Measurements from ENCODE around the gene PIEZO1. TPM values are rescaled to one million over a fixed set of nuclear protein-coding genes. Genes with fewer than 3 reads are reported as not detected.
"Not testable (repeated sequence)": the region's sequence is repeated elsewhere in the genome, so short reads cannot be mapped to it uniquely, and the experiment has no call there.

Gene PIEZO1
- total RNA-seq, 1 donor from 2014 or later: 196 TPM

DNA sequence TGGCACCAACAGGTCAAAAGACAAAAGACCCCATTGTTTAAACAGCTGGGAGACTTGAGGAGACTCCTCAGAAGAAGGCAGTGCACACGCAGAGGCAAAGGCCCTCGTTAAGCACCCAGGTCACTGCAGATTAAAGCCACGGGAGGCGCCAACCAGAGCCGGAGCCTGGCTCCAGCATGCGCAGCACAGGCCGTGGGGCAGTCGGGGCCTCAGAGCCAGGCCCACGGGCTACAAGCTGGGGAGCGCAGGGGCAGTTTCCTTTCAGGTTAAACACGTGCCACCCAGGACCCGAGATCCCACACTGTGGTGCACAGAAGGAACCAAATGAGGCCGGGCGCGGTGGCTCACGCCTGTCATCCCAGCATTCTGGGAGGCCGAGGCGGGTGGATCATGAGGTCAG is 9.2 kb downstream of the PIEZO1 start:
- Histone ChIP-seq H3K9me3 (no peaks in the 10 kb centered on the region), H3K27ac (no peak overlapping the region), H3K4me1 (peaks cover 67% of the 10 kb centered on the region), H3K36me3 (no peaks in the 10 kb centered on the region), H3K4me3 (no peak overlapping the region), H3K27me3 (no peaks in the 10 kb centered on the region)
- ATAC-seq (no peak), DNase-seq (no peak)
- TF ChIP-seq, protein P1, sequence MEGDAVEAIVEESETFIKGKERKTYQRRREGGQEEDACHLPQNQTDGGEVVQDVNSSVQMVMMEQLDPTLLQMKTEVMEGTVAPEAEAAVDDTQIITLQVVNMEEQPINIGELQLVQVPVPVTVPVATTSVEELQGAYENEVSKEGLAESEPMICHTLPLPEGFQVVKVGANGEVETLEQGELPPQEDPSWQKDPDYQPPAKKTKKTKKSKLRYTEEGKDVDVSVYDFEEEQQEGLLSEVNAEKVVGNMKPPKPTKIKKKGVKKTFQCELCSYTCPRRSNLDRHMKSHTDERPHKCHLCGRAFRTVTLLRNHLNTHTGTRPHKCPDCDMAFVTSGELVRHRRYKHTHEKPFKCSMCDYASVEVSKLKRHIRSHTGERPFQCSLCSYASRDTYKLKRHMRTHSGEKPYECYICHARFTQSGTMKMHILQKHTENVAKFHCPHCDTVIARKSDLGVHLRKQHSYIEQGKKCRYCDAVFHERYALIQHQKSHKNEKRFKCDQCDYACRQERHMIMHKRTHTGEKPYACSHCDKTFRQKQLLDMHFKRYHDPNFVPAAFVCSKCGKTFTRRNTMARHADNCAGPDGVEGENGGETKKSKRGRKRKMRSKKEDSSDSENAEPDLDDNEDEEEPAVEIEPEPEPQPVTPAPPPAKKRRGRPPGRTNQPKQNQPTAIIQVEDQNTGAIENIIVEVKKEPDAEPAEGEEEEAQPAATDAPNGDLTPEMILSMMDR (IDR thresholded peaks at IDR 0.05): no peak
- intact Hi-C loops (cut with DNase I): no loop called here

DNA sequence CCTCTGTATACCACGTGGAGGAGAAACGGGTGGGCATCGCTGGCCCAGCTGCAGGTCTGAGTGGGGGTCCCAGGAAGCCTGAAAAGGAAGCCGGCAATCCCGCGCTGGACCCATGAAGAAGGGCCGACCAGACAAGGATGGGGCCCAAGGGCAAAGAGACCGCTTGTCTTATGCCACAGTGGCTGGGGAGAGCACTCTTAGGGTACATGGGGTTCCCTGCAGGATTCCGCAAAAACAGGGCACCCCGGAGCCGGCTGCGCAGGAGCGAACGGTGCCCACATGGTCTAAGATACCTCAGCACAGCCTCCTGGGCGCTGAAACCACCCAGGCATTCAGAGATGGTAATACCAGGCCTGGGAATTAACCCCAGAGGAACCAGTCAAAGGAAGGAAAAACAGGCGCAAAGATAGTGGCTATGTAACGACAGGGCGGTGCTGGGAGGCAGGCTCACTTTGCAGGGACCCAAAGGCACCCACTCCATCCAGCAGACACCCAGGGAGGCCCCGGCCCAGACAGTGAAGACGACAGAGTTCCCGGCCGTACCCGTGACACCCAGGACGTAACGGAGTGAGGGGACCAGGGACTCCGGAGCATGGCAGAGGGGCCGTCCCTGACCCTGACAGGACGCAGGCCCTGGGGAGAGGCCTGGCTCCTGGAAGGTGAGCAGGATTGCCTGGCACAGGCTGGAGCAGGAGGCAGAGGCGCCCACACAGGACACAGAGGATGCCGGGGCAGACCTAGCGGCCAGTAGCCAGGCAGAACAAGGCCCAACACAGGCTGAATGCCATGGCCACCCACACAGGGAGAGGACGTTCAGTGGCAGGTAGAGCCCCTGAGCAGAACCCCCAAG is 10.3 kb downstream of the PIEZO1 start:
- ATAC-seq: no peak
- H3K4me3 ChIP-seq: no peak overlapping the region
- peaks cover 67% of the 10 kb centered on the region for H3K4me1 ChIP-seq
- no peaks in the 10 kb centered on the region for H3K27me3 ChIP-seq
- H3K27ac ChIP-seq: peak overlapping the region; percentile 60
- TF ChIP-seq, protein P1 (IDR thresholded peaks at IDR 0.05): no peak
- H3K9me3 ChIP-seq: no peaks in the 10 kb centered on the region
- DNase-seq: no peak
- intact Hi-C loops (cut with DNase I): no loop called here
- H3K36me3 ChIP-seq: no peaks in the 10 kb centered on the region

GRCh38 chr16:88773812-88774291 is 11.2 kb downstream of the PIEZO1 start:
- no peak overlapping the region for H3K4me3 ChIP-seq
- H3K36me3 ChIP-seq: no peaks in the 10 kb centered on the region
- ATAC-seq (peak; percentile 65), DNase-seq (peak; percentile 88)
- no peaks in the 10 kb centered on the region for H3K9me3 ChIP-seq
- no peaks in the 10 kb centered on the region for H3K27me3 ChIP-seq
- TF ChIP-seq, protein P1 (IDR thresholded peaks at IDR 0.05): no peak
- peaks cover 68% of the 10 kb centered on the region for H3K4me1 ChIP-seq
- intact Hi-C loops (cut with DNase I): no loop called here
- peak overlapping the region; percentile 80 for H3K27ac ChIP-seq

DNA sequence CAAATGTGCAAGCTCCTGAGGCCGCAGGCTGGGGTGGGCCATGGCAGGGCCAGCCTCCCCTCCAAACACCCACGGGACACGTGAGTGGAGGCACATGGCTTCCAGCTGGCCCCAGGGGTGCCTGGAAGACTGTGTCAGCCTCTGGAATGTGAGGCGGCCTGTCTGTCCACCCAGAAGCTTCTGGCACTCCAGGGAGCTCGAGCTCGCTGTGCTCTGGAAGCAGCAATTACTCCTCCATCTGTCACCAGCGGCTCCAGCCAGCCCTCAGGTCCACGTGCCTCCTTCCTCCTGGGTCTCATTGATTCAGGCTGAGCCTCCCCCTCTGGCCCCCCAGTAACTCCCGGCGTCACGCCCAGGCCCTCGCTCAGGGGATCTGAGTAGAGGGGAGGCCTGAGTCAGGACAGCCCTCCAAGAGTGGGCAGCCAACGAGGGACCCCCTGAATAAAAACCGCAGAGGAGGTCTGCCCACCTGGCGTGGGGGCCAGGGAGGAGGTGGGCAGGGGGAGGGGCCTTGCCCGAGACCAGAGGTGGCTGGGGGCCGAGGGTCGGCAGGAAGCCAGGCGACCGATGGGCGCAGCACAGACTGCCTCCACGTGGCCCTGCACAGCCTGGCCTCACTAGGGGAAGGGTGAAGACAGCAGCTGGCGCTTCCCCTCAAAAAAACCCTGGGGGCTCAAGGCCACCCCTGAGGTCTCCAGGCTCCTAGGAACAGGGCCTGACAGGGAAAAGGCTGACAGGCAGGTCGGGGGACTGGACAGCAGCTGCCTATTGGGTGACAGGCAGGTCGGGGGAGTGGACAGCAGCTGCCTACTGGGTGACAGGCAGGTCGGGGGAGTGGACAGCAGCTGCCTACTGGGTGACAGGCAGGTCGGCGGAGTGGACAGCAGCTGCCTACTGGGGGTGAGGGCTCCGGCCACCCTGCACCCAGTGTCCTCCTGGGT is 11.9 kb downstream of the PIEZO1 start:
- intact Hi-C loops (cut with DNase I): no loop called here
- ATAC-seq (peak; percentile 1), DNase-seq (no peak)
- Histone ChIP-seq H3K4me1 (peaks cover 72% of the 10 kb centered on the region), H3K27me3 (no peaks in the 10 kb centered on the region), H3K36me3 (no peaks in the 10 kb centered on the region), H3K27ac (peak overlapping the region; percentile 80), H3K9me3 (no peaks in the 10 kb centered on the region), H3K4me3 (no peak overlapping the region)
- TF ChIP-seq, protein P1 (IDR thresholded peaks at IDR 0.05): no peak

- intact Hi-C loops (cut with DNase I); ATAC-seq; H3K4me3 ChIP-seq; H3K9me3 ChIP-seq; H3K36me3 ChIP-seq; DNase-seq; H3K27ac ChIP-seq; H3K27me3 ChIP-seq: not testable (repeated sequence)
- H3K4me1 ChIP-seq: peaks cover 84% of the 10 kb centered on the region
Measured at GRCh38 chr16:88771781-88772180, 13.2 kb downstream of the PIEZO1 start.
